ENCODE measurements around the gene JAK1.

DNA sequence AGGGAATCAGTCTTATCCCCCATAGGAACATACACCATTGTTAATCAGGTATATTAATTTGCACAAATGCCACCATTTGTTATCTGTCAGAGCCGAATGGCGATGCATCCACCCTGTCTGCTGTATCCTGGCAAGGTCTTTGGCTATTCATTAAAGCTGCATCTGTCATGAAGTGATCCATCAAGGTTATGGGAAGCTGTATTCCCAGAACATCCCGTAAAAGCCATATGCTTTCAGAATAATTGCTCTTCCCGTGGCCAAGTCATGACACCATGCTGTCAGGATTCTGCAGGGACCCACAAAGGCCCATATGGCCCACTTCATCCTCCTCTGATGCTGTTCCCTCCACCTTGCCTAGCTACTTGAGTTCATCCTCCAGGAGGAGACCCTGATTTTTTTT, 117.5 kb downstream of the JAK1 start:
- no peak for TF ChIP-seq POLR2A (IDR thresholded peaks at IDR 0.05)
- TF ChIP-seq CTCF (IDR thresholded peaks at IDR 0.05) = no peak
